Renal cortical epithelial cell (primary cell): ENCODE measurements around the gene ARL2. TPM values are rescaled to one million over a fixed set of nuclear protein-coding genes. Genes with fewer than 3 reads are reported as not detected.

Source experiments
- total RNA-seq: library from RNA; depleted of rRNA; stranded (reverse); fragments of >200 nt; gene quantifications from 2 replicates; pipeline ENCODE4 v1.2.3, GENCODE V29; 2014

Gene ARL2
- total RNA-seq, 1 donor from 2014 or later = 107 TPM

Other genes starting within 250 kb of the ARL2 start
- gene SF1, start 235.6 kb upstream of the ARL2 start, total RNA-seq = 38.4 and 161 TPM in 2 replicates
- 13.2 and 16.0 TPM in 2 replicates for gene MAP4K2, start 210.9 kb upstream of the ARL2 start, total RNA-seq
- 7.5 and 34.4 TPM in 2 replicates for gene MEN1, start 203.6 kb upstream of the ARL2 start, total RNA-seq
- 8.7 and 9.4 TPM in 2 replicates for gene CDC42BPG, start 169.5 kb upstream of the ARL2 start, total RNA-seq
- 103 and 181 TPM in 2 replicates for gene EHD1, start 135.5 kb upstream of the ARL2 start, total RNA-seq
- 16.8 and 28.9 TPM in 2 replicates for gene ATG2A, start 97.0 kb upstream of the ARL2 start, total RNA-seq
- gene PPP2R5B, start 89.5 kb upstream of the ARL2 start, total RNA-seq = 21.7 and 22.9 TPM in 2 replicates
- gene GPHA2, start 78.3 kb upstream of the ARL2 start, total RNA-seq = not detected in 2 replicates
- not detected in 2 replicates for gene MAJIN, start 42.1 kb upstream of the ARL2 start, total RNA-seq
- 1.1 and 1.6 TPM in 2 replicates for gene BATF2, start 17.2 kb upstream of the ARL2 start, total RNA-seq
- gene SNX15, start 13.3 kb downstream of the ARL2 start, total RNA-seq = 10.4 and 13.3 TPM in 2 replicates
- 11.3 and 13.4 TPM in 2 replicates for gene SAC3D1, start 27.1 kb downstream of the ARL2 start, total RNA-seq
- gene NAALADL1, start 44.4 kb downstream of the ARL2 start, total RNA-seq = 7.8 and 10.9 TPM in 2 replicates
- gene CDCA5, start 69.9 kb downstream of the ARL2 start, total RNA-seq = 1.1 and 5.9 TPM in 2 replicates
- 23.1 and 30.2 TPM in 2 replicates for gene ZFPL1, start 70.1 kb downstream of the ARL2 start, total RNA-seq
- 176 and 180 TPM in 2 replicates for gene VPS51, start 82.1 kb downstream of the ARL2 start, total RNA-seq
- 38.0 and 41.0 TPM in 2 replicates for gene TM7SF2, start 97.7 kb downstream of the ARL2 start, total RNA-seq
- 8.3 and 14.2 TPM in 2 replicates for gene ZNHIT2, start 103.5 kb downstream of the ARL2 start, total RNA-seq
- 166 and 286 TPM in 2 replicates for gene FAU, start 108.0 kb downstream of the ARL2 start, total RNA-seq
- gene MRPL49, start 108.2 kb downstream of the ARL2 start, total RNA-seq = 55.3 and 97.8 TPM in 2 replicates
- gene SYVN1, start 120.4 kb downstream of the ARL2 start, total RNA-seq = 17.2 and 49.8 TPM in 2 replicates
- not detected in 2 replicates for gene SPDYC, start 156.1 kb downstream of the ARL2 start, total RNA-seq
- gene CAPN1, start 167.8 kb downstream of the ARL2 start, total RNA-seq = 223 and 251 TPM in 2 replicates
- 3.2 and 7.1 TPM in 2 replicates for gene POLA2, start 247.8 kb downstream of the ARL2 start, total RNA-seq